Measurements from ENCODE around the gene BEST2. TPM values are rescaled to one million over a fixed set of nuclear protein-coding genes. Genes with fewer than 3 reads are reported as not detected.

Gene BEST2
- total RNA-seq, 2 experiments from 2014 or later: not detected

GRCh38 chr19:12786952-12787351 is 35.4 kb downstream of the BEST2 start:
- Mint-ChIP-seq H3K36me3 (peaks cover 1% of the 10 kb centered on the region), H3K4me3 (no peak overlapping the region), H3K27me3 (no peaks in the 10 kb centered on the region), H3K4me1 (peaks cover 31% of the 10 kb centered on the region), H3K27ac (peak overlapping the region; percentile 71), H3K9me3 (ENCODE audit: low read depth) (no peaks in the 10 kb centered on the region)
- no peak for DNase-seq
- CTCF ChIA-PET: interaction anchor here (3.8 to 4.7 kb wide), 2 partner anchors 10 kb away, joined by 19 to 62 read pairs; partner anchors contain the start of gene HOOK2
- ATAC-seq: no peak

- Mint-ChIP-seq H3K36me3 (peaks cover 2% of the 10 kb centered on the region), H3K4me1 (peaks cover 28% of the 10 kb centered on the region), H3K4me3 (no peak overlapping the region), H3K27ac (peak overlapping the region; percentile 44), H3K9me3 (ENCODE audit: low read depth) (no peaks in the 10 kb centered on the region), H3K27me3 (no peaks in the 10 kb centered on the region)
- ATAC-seq: no peak
- CTCF ChIA-PET: interaction anchor here (3.8 to 4.7 kb wide), 2 partner anchors 10 to 11 kb away, joined by 19 to 62 read pairs; partner anchors contain the start of gene HOOK2
- DNase-seq: no peak
Observed at GRCh38 chr19:12787458-12787857, 35.9 kb downstream of the BEST2 start.

- DNase-seq (no peak), ATAC-seq (no peak)
- Mint-ChIP-seq H3K4me1 (peaks cover 27% of the 10 kb centered on the region), H3K27me3 (no peaks in the 10 kb centered on the region), H3K4me3 (peak overlapping the region; percentile 92), H3K36me3 (peaks cover 6% of the 10 kb centered on the region), H3K9me3 (ENCODE audit: low read depth) (no peaks in the 10 kb centered on the region), H3K27ac (peak overlapping the region; percentile 96)
- CTCF ChIA-PET: interaction anchor here (1.1 to 4.7 kb wide), 6 partner anchors 9 to 65 kb away, joined by 3 to 62 read pairs (median 4); partner anchors contain the start of gene HOOK2
Observed at GRCh38 chr19:12788042-12788681, 36.6 kb downstream of the BEST2 start.

GRCh38 chr19:12788682-12789097 is 37.1 kb downstream of the BEST2 start:
- H3K4me1 Mint-ChIP-seq: peaks cover 27% of the 10 kb centered on the region
- CTCF ChIA-PET: interaction anchor here (1.0 to 4.7 kb wide), 7 partner anchors 8 to 66 kb away, joined by 3 to 62 read pairs (median 5); partner anchors contain the start of gene HOOK2
- no peaks in the 10 kb centered on the region for H3K9me3 Mint-ChIP-seq (ENCODE audit: low read depth)
- ATAC-seq (no peak), DNase-seq (peak; percentile 72)
- H3K27me3 Mint-ChIP-seq: no peaks in the 10 kb centered on the region
- H3K27ac Mint-ChIP-seq: peak overlapping the region; percentile 96
- H3K36me3 Mint-ChIP-seq: peaks cover 8% of the 10 kb centered on the region
- peak overlapping the region; percentile 92 for H3K4me3 Mint-ChIP-seq

GRCh38 chr19:12789098-12789903 is 37.7 kb downstream of the BEST2 start:
- DNase-seq: peak; percentile 57
- no peaks in the 10 kb centered on the region for H3K9me3 Mint-ChIP-seq (ENCODE audit: low read depth)
- no peak for ATAC-seq
- peaks cover 30% of the 10 kb centered on the region for H3K4me1 Mint-ChIP-seq
- peaks cover 8% of the 10 kb centered on the region for H3K36me3 Mint-ChIP-seq
- peak overlapping the region; percentile 93 for H3K4me3 Mint-ChIP-seq
- CTCF ChIA-PET: interaction anchor here (1.0 to 4.7 kb wide), 7 partner anchors 8 to 66 kb away, joined by 3 to 62 read pairs (median 5); partner anchors contain the start of gene HOOK2
- no peaks in the 10 kb centered on the region for H3K27me3 Mint-ChIP-seq
- peak overlapping the region; percentile 96 for H3K27ac Mint-ChIP-seq

- CTCF ChIA-PET: interaction anchor here (1.0 to 18.0 kb wide), 5 partner anchors 13 to 67 kb away, joined by 4 to 1017 read pairs (median 5); partner anchors contain the start of gene HOOK2
- H3K4me1 Mint-ChIP-seq: peaks cover 37% of the 10 kb centered on the region
- no peaks in the 10 kb centered on the region for H3K27me3 Mint-ChIP-seq
- H3K9me3 Mint-ChIP-seq (ENCODE audit: low read depth): no peaks in the 10 kb centered on the region
- DNase-seq (peak; percentile 99), ATAC-seq (peak; percentile 50)
- H3K27ac Mint-ChIP-seq: peak overlapping the region; percentile 95
- H3K36me3 Mint-ChIP-seq: peaks cover 8% of the 10 kb centered on the region
- peak overlapping the region; percentile 93 for H3K4me3 Mint-ChIP-seq
Observed at GRCh38 chr19:12789904-12790619, 38.5 kb downstream of the BEST2 start.

GRCh38 chr19:12790628-12791344 is 39.2 kb downstream of the BEST2 start:
- Mint-ChIP-seq H3K4me3 (peak overlapping the region; percentile 93), H3K27me3 (no peaks in the 10 kb centered on the region), H3K36me3 (peaks cover 8% of the 10 kb centered on the region), H3K27ac (peak overlapping the region; percentile 95), H3K4me1 (peaks cover 41% of the 10 kb centered on the region), H3K9me3 (ENCODE audit: low read depth) (no peaks in the 10 kb centered on the region)
- DNase-seq (no peak), ATAC-seq (no peak)
- CTCF ChIA-PET: interaction anchor here (1.0 to 18.0 kb wide), 2 partner anchors 21 to 57 kb away, joined by 3 to 1017 read pairs; partner anchors contain the start of gene HOOK2

- CTCF ChIA-PET: interaction anchor here (1.0 to 18.0 kb wide), 4 partner anchors 22 to 174 kb away, joined by 3 to 1017 read pairs (median 5); partner anchors contain the start of gene HOOK2
- peak; percentile 44 for ATAC-seq
- no peaks in the 10 kb centered on the region for H3K27me3 Mint-ChIP-seq
- peak within 1 kb of the TSS; percentile 95 for H3K27ac Mint-ChIP-seq
- peak within 1 kb of the TSS; percentile 93 for H3K4me3 Mint-ChIP-seq
- H3K4me1 Mint-ChIP-seq: peaks cover 48% of the 10 kb centered on the region
- peaks cover 8% of the 10 kb centered on the region for H3K36me3 Mint-ChIP-seq
- H3K9me3 Mint-ChIP-seq (ENCODE audit: low read depth): no peaks in the 10 kb centered on the region
- DNase-seq: peak; percentile 97
Observed at GRCh38 chr19:12791345-12792050, 39.9 kb downstream of the BEST2 start, which contains the start of gene JUNB. JUNB (plus strand) TSS chr19:12791486; CDS start chr19:12791772, 286 bp downstream.

- CTCF ChIA-PET: interaction anchor here (1.0 to 18.0 kb wide), 6 partner anchors 23 to 173 kb away, joined by 3 to 1017 read pairs (median 5); partner anchors contain the start of gene HOOK2
- Mint-ChIP-seq H3K4me3 (peak overlapping the region; percentile 93), H3K27ac (peak overlapping the region; percentile 95), H3K4me1 (peaks cover 44% of the 10 kb centered on the region), H3K9me3 (ENCODE audit: low read depth) (no peaks in the 10 kb centered on the region), H3K36me3 (peaks cover 8% of the 10 kb centered on the region), H3K27me3 (no peaks in the 10 kb centered on the region)
- DNase-seq: peak; percentile 91
- no peak for ATAC-seq
Observed at GRCh38 chr19:12792051-12792852, 40.7 kb downstream of the BEST2 start.

GRCh38 chr19:12792853-12793289 is 41.3 kb downstream of the BEST2 start:
- CTCF ChIA-PET: interaction anchor here (1.1 to 18.0 kb wide), 6 partner anchors 23 to 172 kb away, joined by 3 to 1017 read pairs (median 5); partner anchors contain the start of gene HOOK2
- H3K4me3 Mint-ChIP-seq: peak overlapping the region; percentile 93
- H3K36me3 Mint-ChIP-seq: peaks cover 8% of the 10 kb centered on the region
- H3K27me3 Mint-ChIP-seq: no peaks in the 10 kb centered on the region
- H3K4me1 Mint-ChIP-seq: peaks cover 43% of the 10 kb centered on the region
- peak overlapping the region; percentile 95 for H3K27ac Mint-ChIP-seq
- ATAC-seq: no peak
- DNase-seq: no peak
- no peaks in the 10 kb centered on the region for H3K9me3 Mint-ChIP-seq (ENCODE audit: low read depth)

Data from activated CD8-positive, alpha-beta memory T cell treated with anti-CD3 and anti-CD28 coated beads, Interleukin-2, amount 10 ng/mL, durations not matched to agents 7 days and 5 days (primary cell).